Caco-2 (cell line): ENCODE data around the gene WBP1L. TPM values are rescaled to one million over a fixed set of nuclear protein-coding genes. Genes with fewer than 3 reads are reported as not detected.

Experiments used
- BruUV-seq: library from RNA; stranded (reverse); fragments of 400-500 nt; replicated peaks from 2 replicates; lab custom pipeline; 2021; lab: Mats Ljungman, UMichigan
- CTCF ChIA-PET: fragments of 300-600 bp; sonication (Branson Sonifier 250); formaldehyde crosslinking; loops from one replicate; lab custom pipeline; 2022; ENCODE audit warnings: antibody characterized with exemption; lab: Charles Lee
- POLR2A ChIA-PET: fragments of 300-600 bp; sonication (Branson Sonifier 250); formaldehyde crosslinking; loops from one replicate; lab custom pipeline; 2022; ENCODE audit warnings: antibody characterized with exemption; lab: Charles Lee
- DNase-seq, 2 experiments: peaks; one replicate each; pipeline versions ENCODE4 v3.0.0 to v3.0.0-alpha.2; 2020 to 2022
- H3K27me3 ChIP-seq: replicated peaks from 2 replicates; pipeline ENCODE4 v1.6.0; 2011; ENCODE audit warnings: low read length; ENCODE audit not compliant: control insufficient read depth, insufficient read depth
- H3K36me3 ChIP-seq: 2 replicates; pipeline ENCODE4 v1.5.1; 2011; ENCODE audit warnings: low read length; ENCODE audit not compliant: control insufficient read depth, insufficient read depth
- H3K4me1 ChIP-seq: fragments of 250-450 bp; sonication (Bioruptor Pico); 2 replicates; pipeline ENCODE4 v1.5.1; 2020; ENCODE audit warnings: mild to moderate bottlenecking
- H3K4me3 ChIP-seq: 2 replicates; pipeline ENCODE4 v1.5.1; 2011; ENCODE audit warnings: low read depth, mild to moderate bottlenecking, control low read depth, low read length
- H3K9me3 ChIP-seq: fragments of 250-450 bp; sonication (Bioruptor Pico); 2 replicates; pipeline ENCODE4 v1.5.1; 2020; ENCODE audit warnings: mild to moderate bottlenecking, moderate library complexity
- H3K27ac Mint-ChIP-seq: one replicate; pipeline ENCODE4 v1.8.0; 2022; ENCODE audit warnings: mixed read lengths; ENCODE audit not compliant: unreplicated experiment
- H3K27me3 Mint-ChIP-seq: one replicate; pipeline ENCODE4 v1.8.0; 2022; ENCODE audit warnings: mixed read lengths; ENCODE audit not compliant: insufficient read depth, unreplicated experiment
- H3K36me3 Mint-ChIP-seq: one replicate; pipeline ENCODE4 v1.8.0; 2022; ENCODE audit warnings: mild to moderate bottlenecking, mixed read lengths; ENCODE audit not compliant: insufficient read depth, unreplicated experiment
- H3K4me1 Mint-ChIP-seq: one replicate; pipeline ENCODE4 v1.8.0; 2022; ENCODE audit warnings: low read depth, mixed read lengths; ENCODE audit not compliant: unreplicated experiment
- H3K4me3 Mint-ChIP-seq: one replicate; pipeline ENCODE4 v1.8.0; 2022; ENCODE audit warnings: mild to moderate bottlenecking, moderate library complexity, mixed read lengths; ENCODE audit not compliant: unreplicated experiment
- H3K9me3 Mint-ChIP-seq: one replicate; pipeline ENCODE4 v1.8.0; 2022; ENCODE audit warnings: mixed read lengths; ENCODE audit not compliant: unreplicated experiment
- CTCF ChIP-seq, 2 experiments: fragments of 200-600 bp in 1 of 2; IDR thresholded peaks; 1 replicate in 1 of 2; 2 replicates in 1 of 2; pipeline versions ENCODE4 v1.5.1 to v1.8.0; 2011 to 2022; ENCODE audit warnings: antibody characterized with exemption in 1 of 2, control low read depth in 1 of 2, inconsistent platforms in 1 of 2, low read depth in 1 of 2, low read length in 1 of 2, mild to moderate bottlenecking in 1 of 2, moderate library complexity in 1 of 2; ENCODE audit not compliant: insufficient read depth in 1 of 2, severe bottlenecking in 1 of 2, unreplicated experiment in 1 of 2
- intact Hi-C: fragments of 100-400 bp; cut with micrococcal nuclease; formaldehyde crosslinking; loops from one replicate; pipeline ENCODE4 v1.10.0; 2022; ENCODE audit not compliant: unreplicated experiment
- total RNA-seq: library from RNA; stranded (reverse); gene quantifications from 2 replicates; pipeline ENCODE4 v1.2.3, GENCODE V29; 2022

Gene WBP1L
- total RNA-seq, 1 experiment from 2014 or later, result 28.2 TPM

GRCh38 chr10:102814873-102815661 is 71.3 kb downstream of the WBP1L start:
- Histone ChIP-seq H3K27me3 (no peaks in the 10 kb centered on the region), H3K4me1 (peaks cover 21% of the 10 kb centered on the region), H3K36me3 (peaks cover 1% of the 10 kb centered on the region), H3K9me3 (no peaks in the 10 kb centered on the region), H3K4me3 (no peak overlapping the region)
- H3K4me3 Mint-ChIP-seq, result no peak overlapping the region
- no peaks in the 10 kb centered on the region for H3K27me3 Mint-ChIP-seq
- peaks cover 27% of the 10 kb centered on the region for H3K36me3 Mint-ChIP-seq
- no peak for DNase-seq
- no peaks in the 10 kb centered on the region for H3K9me3 Mint-ChIP-seq
- no peak for TF ChIP-seq CTCF (IDR thresholded peaks at IDR 0.05; ENCODE audit: insufficient read depth in 1 of 2, low read depth in 1 of 2, low read length in 1 of 2, severe bottlenecking in 1 of 2, unreplicated experiment in 1 of 2)
- CTCF ChIA-PET, result no interaction called here
- H3K27ac Mint-ChIP-seq, result peak overlapping the region; percentile 31
- H3K4me1 Mint-ChIP-seq, result peaks cover 7% of the 10 kb centered on the region
- POLR2A ChIA-PET, result no interaction called here
- intact Hi-C loops, result loop anchor here (1.0 to 2.0 kb wide), 2 partner anchors 38 to 62 kb away; no protein-coding TSS in a partner anchor
- TSS peak; percentile 38 for BruUV-seq

- ChIA-PET CTCF (no interaction called here), POLR2A (no interaction called here)
- Mint-ChIP-seq H3K4me1 (peaks cover 7% of the 10 kb centered on the region), H3K36me3 (peaks cover 27% of the 10 kb centered on the region), H3K27me3 (no peaks in the 10 kb centered on the region), H3K9me3 (no peaks in the 10 kb centered on the region), H3K27ac (no peak overlapping the region), H3K4me3 (no peak overlapping the region)
- BruUV-seq, result no TSS peak
- Histone ChIP-seq H3K36me3 (peaks cover 1% of the 10 kb centered on the region), H3K27me3 (no peaks in the 10 kb centered on the region), H3K4me1 (peaks cover 21% of the 10 kb centered on the region), H3K4me3 (no peak overlapping the region), H3K9me3 (no peaks in the 10 kb centered on the region)
- DNase-seq, result no peak
- no peak for TF ChIP-seq CTCF (IDR thresholded peaks at IDR 0.05; ENCODE audit: insufficient read depth in 1 of 2, low read depth in 1 of 2, low read length in 1 of 2, severe bottlenecking in 1 of 2, unreplicated experiment in 1 of 2)
- intact Hi-C loops, result loop anchor here (2.0 kb wide), 1 partner anchor 39 kb away; no protein-coding TSS in a partner anchor
Measured at GRCh38 chr10:102815790-102816549, 72.2 kb downstream of the WBP1L start.

- Histone ChIP-seq H3K9me3 (no peaks in the 10 kb centered on the region), H3K27me3 (no peaks in the 10 kb centered on the region), H3K4me1 (peaks cover 21% of the 10 kb centered on the region), H3K36me3 (peaks cover 1% of the 10 kb centered on the region), H3K4me3 (no peak overlapping the region)
- POLR2A ChIA-PET, result interaction anchor here (0.6 kb wide), 1 partner anchor 40 kb away, joined by 4 read pairs; no protein-coding TSS in a partner anchor
- intact Hi-C loops, result no loop called here
- BruUV-seq, result no TSS peak
- CTCF ChIA-PET, result interaction anchor here (0.6 kb wide), 1 partner anchor 101 kb away, joined by 3 read pairs; the partner anchor contains the start of gene CNNM2
- Mint-ChIP-seq H3K4me1 (peaks cover 7% of the 10 kb centered on the region), H3K4me3 (no peak overlapping the region), H3K27me3 (no peaks in the 10 kb centered on the region), H3K27ac (no peak overlapping the region), H3K36me3 (peaks cover 27% of the 10 kb centered on the region), H3K9me3 (no peaks in the 10 kb centered on the region)
- DNase-seq, result no peak
- TF ChIP-seq CTCF (IDR thresholded peaks at IDR 0.05; ENCODE audit: insufficient read depth in 1 of 2, low read depth in 1 of 2, low read length in 1 of 2, severe bottlenecking in 1 of 2, unreplicated experiment in 1 of 2), result no peak
Measured at GRCh38 chr10:102817175-102817574, 73.4 kb downstream of the WBP1L start.
